HepG2 (cell line): ENCODE data around the gene SLC22A4. TPM values are rescaled to one million over a fixed set of nuclear protein-coding genes. Genes with fewer than 3 reads are reported as not detected.

Source experiments
- ATF6 ChIP-seq: sonication (generic); formaldehyde crosslinking; conservative IDR thresholded peaks from 2 replicates; pipeline ENCODE4 v1.4.0; 2020; ENCODE audit warnings: missing genetic modification reagents
- CEBPZ ChIP-seq: IDR thresholded peaks from 2 replicates; pipeline ENCODE4 v1.6.1; 2012; ENCODE audit warnings: low read length, improper control_type of control experiment
- CREM ChIP-seq, 2 experiments: sonication (generic) in 1 of 2; formaldehyde crosslinking in 1 of 2; IDR thresholded peaks; 2 replicates each; pipeline versions ENCODE4 v1.4.0 to v1.6.1; 2016 to 2020; ENCODE audit warnings: antibody characterized with exemption in 1 of 2, mild to moderate bottlenecking in 1 of 2, missing genetic modification reagents in 1 of 2
- HDAC6 ChIP-seq: fragments of 200-600 bp; sonication (generic); IDR thresholded peaks from 2 replicates; pipeline ENCODE4 v1.7.0; 2017; ENCODE audit warnings: mild to moderate bottlenecking, antibody characterized with exemption, low read length, low read depth
- MBNL3 ChIP-seq: fragments of 250-450 bp; sonication (Bioruptor Pico); conservative IDR thresholded peaks from 2 replicates; pipeline ENCODE4 v1.8.0; 2022; ENCODE audit warnings: mild to moderate bottlenecking, inconsistent platforms
- MYNN ChIP-seq: sonication (generic); formaldehyde crosslinking; IDR thresholded peaks from 2 replicates; pipeline ENCODE4 v1.4.0; 2020; ENCODE audit warnings: mild to moderate bottlenecking, low read depth, missing genetic modification reagents
- NAIF1 ChIP-seq: sonication (generic); formaldehyde crosslinking; IDR thresholded peaks from 2 replicates; pipeline ENCODE4 v1.5.0; 2020; ENCODE audit warnings: mild to moderate bottlenecking, missing genetic modification reagents, borderline replicate concordance
- ZBTB43 ChIP-seq: sonication (generic); formaldehyde crosslinking; conservative IDR thresholded peaks from 2 replicates; pipeline ENCODE4 v1.4.0; 2020; ENCODE audit warnings: missing genetic modification reagents
- ZHX2 ChIP-seq, 2 experiments: sonication (generic) in 1 of 2; formaldehyde crosslinking in 1 of 2; IDR thresholded peaks; 2 replicates each; pipeline versions ENCODE4 v1.6.1 to v1.9.0; 2014 to 2022; ENCODE audit warnings: antibody characterized with exemption in 1 of 2, borderline replicate concordance in 1 of 2, inconsistent platforms in 1 of 2, low read depth in 1 of 2, missing genetic modification reagents in 1 of 2
- ZNF274 ChIP-seq: sonication (generic); formaldehyde crosslinking; IDR thresholded peaks from 2 replicates; pipeline ENCODE4 v1.5.1; 2020; ENCODE audit warnings: mild to moderate bottlenecking, missing genetic modification reagents
- ZNF441 ChIP-seq: sonication (generic); formaldehyde crosslinking; IDR thresholded peaks from 2 replicates; pipeline ENCODE4 v1.7.0; 2021; ENCODE audit warnings: missing genetic modification reagents, borderline replicate concordance
- ZNF564 ChIP-seq: sonication (generic); formaldehyde crosslinking; IDR thresholded peaks from 2 replicates; pipeline ENCODE4 v1.8.1; 2023; ENCODE audit warnings: mild to moderate bottlenecking, missing genetic modification reagents
- ZNF709 ChIP-seq: sonication (generic); formaldehyde crosslinking; IDR thresholded peaks from 2 replicates; pipeline ENCODE4 v1.5.0; 2020; ENCODE audit warnings: mild to moderate bottlenecking, missing genetic modification reagents
- ZNF788 ChIP-seq: sonication (generic); formaldehyde crosslinking; IDR thresholded peaks from 2 replicates; pipeline ENCODE4 v1.5.0; 2020; ENCODE audit warnings: mild to moderate bottlenecking, missing genetic modification reagents, borderline replicate concordance
- polyA plus RNA-seq, 8 experiments: library from polyadenylated mRNA; depleted of rRNA in 3 of 8; stranded (reverse) in 7 of 8; unstranded in 1 of 8; fragments of >200 nt; fragmentation: Illumina TruSeq in 4 of 8; extraction: Trizol in 4 of 8; gene quantifications; 2 replicates each; pipeline versions ENCODE4 v1.2.1 to v1.2.3, GENCODE V29; 2011 to 2016; ENCODE audit warnings: low read depth in 4 of 8, missing spikeins in 1 of 8, mixed read lengths in 1 of 8; ENCODE audit not compliant: insufficient read depth in 1 of 8
- total RNA-seq, 5 experiments: library from RNA; depleted of rRNA; stranded (reverse); fragments of >200 nt; fragmentation: Illumina TruSeq; extraction: Trizol; gene quantifications; 2 replicates each; pipeline ENCODE4 v1.2.3, GENCODE V29; 2016; ENCODE audit warnings: low read depth in 1 of 5

SLC22A4 gene
- total and polyA plus RNA-seq, 2 of the 13 experiments (the other 11 are each of a cell fraction or from before 2014, with no cell fraction given) = 0.33 to 0.62 TPM

DNA sequence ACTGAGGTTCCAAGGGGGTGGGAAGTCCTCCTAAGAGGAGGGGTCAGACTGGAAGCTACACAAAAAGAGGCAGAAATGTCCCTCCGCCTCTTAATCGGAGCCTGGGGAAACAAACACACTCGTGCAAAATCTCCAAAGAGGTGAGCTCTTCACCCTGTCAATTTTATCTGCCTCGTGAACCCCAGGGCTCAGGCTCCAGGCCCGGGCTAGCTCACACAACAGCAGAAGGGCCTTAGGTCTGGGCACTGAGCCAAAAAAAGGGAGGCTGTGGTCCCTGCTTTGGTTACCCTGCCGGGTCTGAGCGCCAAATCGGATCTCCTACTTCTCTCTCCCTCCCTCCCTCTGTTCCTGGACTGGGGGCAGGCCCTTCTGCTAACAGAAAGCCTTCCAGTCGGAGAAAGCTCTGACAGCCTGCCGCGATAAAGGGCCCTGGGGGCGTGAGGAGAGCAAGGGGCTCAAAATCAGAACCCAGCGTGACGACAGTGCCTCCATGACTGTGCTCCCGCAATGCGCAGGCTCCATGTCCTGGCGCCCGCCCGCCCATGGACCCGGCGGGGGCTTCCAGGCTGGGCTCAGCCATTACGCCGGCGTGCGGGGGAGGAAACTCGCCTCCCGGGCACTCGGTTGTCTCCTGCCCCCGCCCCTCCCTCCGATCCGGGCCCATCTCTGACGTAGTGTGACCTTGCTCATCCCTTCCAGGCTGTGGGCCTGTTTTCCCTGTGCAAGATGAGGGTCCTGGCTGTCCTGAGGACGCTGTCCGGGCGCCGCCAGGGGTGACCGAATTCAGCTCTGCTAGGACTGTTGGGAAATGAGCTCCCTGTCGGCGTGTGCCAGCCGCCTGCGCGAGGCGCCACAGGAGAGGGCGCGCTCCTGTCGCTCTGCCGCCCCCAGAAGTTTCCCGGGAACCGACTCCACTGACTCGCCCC is 865 bp upstream of the SLC22A4 start (continued):
- TF ChIP-seq ATF6 (CRISPR knock-in tag) (no peak), CREM (IDR thresholded peaks at IDR 0.05) (peak; percentile 54), CREM (CRISPR knock-in tag; IDR thresholded peaks at IDR 0.05) (no peak), MYNN (CRISPR knock-in tag) (no peak), ZBTB43 (CRISPR knock-in tag) (no peak), ZNF274 (CRISPR knock-in tag) (peak; percentile 88), ZNF441 (no peak), ZHX2 (IDR thresholded peaks at IDR 0.05; ENCODE audit: low read depth) (0 out of 2 replicates have a peak, but pooled peaks have one; percentile 1), ZHX2 (CRISPR knock-in tag; IDR thresholded peaks at IDR 0.05; ENCODE audit: borderline replicate concordance) (no peak), ZNF564 (0 out of 2 replicates have a peak, but pooled peaks have one; percentile 67), CEBPZ (no peak), HDAC6 (no peak), ZNF709 (CRISPR knock-in tag) (no peak), NAIF1 (CRISPR knock-in tag) (peak; percentile 71; the same call in 1 of the 2 replicates), ZNF788 (CRISPR knock-in tag) (no peak; the same call in 1 of the 2 replicates), MBNL3 (CRISPR knock-in tag) (no peak)
